Measurements from ENCODE around the gene PTPN2.
"Not testable (repeated sequence)": the region's sequence is repeated elsewhere in the genome, so short reads cannot be mapped to it uniquely, and the experiment has no call there.

The PTPN2 gene

DNA sequence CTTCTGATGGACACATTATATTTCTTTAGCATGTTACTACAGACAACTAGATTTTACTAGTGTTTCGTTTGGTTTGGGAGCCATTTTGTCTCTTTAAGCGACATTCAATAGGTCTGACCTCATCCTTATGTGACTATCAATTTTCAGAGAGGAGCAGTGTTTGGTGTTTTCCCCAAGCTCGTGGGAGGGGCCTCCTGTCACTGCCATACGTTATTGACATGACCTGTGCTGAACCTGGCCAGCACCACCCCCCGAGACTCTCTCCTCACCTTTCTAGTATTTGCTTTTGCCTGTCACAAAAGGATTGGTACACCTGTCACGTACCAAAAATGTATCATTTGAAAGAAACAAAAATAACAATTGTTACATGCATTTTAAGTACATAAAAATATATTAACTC lies 111.9 kb downstream of the PTPN2 start:
- no peak for DNase-seq (ENCODE audit: low spot score)

DNA sequence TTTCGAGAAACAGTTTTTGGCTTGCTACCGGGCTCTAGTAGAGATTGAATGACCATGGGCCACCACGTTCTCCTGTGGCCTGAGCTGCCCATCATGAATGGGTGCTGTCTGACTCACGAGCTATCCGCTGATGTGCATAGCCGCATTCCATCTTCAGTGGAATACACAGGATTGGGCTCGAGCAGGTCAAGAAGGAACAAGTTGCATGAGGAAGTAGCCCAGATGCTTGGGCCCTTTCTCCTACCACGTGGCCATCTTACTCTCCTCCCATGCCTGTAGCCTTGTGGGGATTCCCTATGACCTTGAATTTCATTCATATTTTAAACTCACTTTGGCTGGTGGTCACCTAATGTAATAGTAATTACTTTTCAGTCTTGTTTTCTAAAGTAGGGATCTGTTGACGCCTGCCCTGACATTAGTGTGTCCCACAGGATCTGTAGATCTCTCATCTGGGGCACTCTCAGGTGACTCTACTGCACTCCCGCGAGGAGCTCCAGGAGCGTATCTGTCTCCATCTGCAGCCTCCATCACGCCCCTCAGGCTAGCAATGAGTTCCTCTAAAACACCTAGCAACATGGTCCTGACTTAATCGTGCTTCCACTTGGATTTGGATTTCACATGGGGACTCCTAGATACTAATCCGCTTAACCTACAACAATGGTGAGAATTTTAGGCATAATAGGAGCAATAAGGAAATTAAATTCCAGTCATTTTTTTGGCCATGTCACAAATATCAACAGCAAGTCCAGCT lies 113.4 kb downstream of the PTPN2 start:
- no peak for DNase-seq (ENCODE audit: low spot score)

- DNase-seq (ENCODE audit: low spot score): no peak
These were observed 114.2 kb downstream of the PTPN2 start for GRCh38 chr18:12769644-12770440.

DNA sequence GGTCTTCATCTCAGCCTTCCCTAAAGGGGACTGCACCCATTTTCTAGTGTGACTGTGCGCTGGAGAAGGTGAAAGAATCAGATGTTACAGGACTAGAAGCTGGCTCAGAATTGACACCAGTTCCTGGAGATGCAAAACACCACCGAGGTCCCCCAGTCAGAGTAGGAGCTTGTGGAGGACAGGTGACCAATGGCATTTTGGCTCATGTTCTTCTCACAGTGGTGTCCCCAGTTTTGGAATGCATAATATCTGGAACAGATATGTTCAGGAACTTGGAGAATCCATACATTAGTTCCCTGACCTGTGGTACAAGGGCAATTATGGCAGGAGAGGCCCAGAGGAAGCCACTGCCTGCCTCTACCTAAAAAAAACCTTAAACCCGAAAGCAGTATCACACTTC lies 114.9 kb downstream of the PTPN2 start:
- no peak for DNase-seq (ENCODE audit: low spot score)

DNA sequence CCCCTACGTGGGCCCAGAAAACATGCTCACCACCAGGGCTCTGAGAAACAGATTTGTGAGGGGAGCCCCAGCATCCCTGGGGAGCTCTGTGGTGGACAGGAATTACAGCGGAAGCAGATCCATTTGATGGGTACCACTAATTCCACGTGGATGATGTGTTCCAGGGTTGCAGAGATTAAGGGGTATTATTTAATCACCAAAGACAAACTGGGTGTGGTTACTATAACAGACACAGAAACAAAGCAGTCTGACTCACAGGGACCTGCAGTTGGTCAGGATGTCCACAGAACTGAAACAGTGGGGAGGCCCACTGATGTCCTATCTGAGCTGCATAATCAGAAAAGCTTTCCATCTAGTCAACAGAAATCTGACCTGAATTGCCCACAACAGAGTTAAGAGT lies 115.4 kb downstream of the PTPN2 start:
- DNase-seq (ENCODE audit: low spot score): no peak

- no peak for DNase-seq (ENCODE audit: low spot score)
These were observed 116.4 kb downstream of the PTPN2 start for GRCh38 chr18:12767580-12768155.

GRCh38 chr18:12766986-12767433 lies 117.0 kb downstream of the PTPN2 start:
- peak; percentile 90 for DNase-seq (ENCODE audit: low spot score)

GRCh38 chr18:12765586-12765985 lies 118.5 kb downstream of the PTPN2 start:
- DNase-seq (ENCODE audit: low spot score): no peak

DNA sequence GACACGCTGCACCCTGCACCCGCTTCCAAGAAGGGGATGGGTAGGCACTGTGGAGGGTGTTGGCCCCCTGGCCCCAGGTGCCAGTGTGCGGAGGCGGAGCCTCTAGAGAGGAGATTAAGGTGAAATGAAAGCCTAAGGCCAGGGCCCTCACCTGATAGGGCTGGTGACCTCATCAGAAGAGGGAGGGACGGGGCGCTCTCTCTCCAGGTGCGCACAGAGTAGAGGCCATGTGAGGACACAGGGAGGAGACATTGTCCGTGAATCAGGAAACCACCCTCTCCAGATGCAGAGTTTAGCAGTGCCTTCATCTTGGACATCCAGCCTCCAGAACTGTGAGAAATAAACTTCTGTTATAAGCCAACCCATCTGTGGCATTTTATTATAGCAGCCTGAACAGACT lies 118.9 kb downstream of the PTPN2 start:
- DNase-seq (ENCODE audit: low spot score): no peak

GRCh38 chr18:12758566-12758965 lies 125.5 kb downstream of the PTPN2 start:
- not testable (repeated sequence) for DNase-seq (ENCODE audit: low spot score)

GRCh38 chr18:12756619-12757239 lies 127.3 kb downstream of the PTPN2 start:
- DNase-seq (ENCODE audit: low spot score): not testable (repeated sequence)

- not testable (repeated sequence) for DNase-seq (ENCODE audit: low spot score)
These were observed 128.4 kb downstream of the PTPN2 start for GRCh38 chr18:12755606-12756005.

- DNase-seq (ENCODE audit: low spot score): no peak
These were observed 129.5 kb downstream of the PTPN2 start for GRCh38 chr18:12754511-12754910.

DNA sequence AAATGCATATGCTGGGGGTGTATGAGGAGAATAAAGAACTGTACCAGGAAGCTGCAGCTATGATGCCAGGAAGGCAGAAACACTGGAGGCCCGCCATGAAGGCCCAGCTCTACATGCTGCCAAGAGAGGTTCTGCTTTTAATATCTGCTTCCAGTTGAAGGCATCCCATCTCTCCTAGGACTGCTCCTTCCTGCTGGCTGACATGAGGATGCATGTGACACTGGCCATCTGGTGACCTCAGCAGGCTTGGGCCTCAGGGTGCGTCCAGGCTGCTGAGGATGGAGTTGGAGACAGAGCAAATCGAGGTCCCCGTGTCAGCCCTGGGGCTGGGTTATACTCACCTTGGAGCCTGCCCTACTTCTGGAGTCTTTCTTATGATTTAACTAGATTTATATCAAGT lies 132.1 kb downstream of the PTPN2 start:
- DNase-seq (ENCODE audit: low spot score): no peak

GRCh38 chr18:12751503-12751884 lies 132.5 kb downstream of the PTPN2 start:
- DNase-seq (ENCODE audit: low spot score): no peak

GRCh38 chr18:12750715-12751502 lies 133.1 kb downstream of the PTPN2 start:
- no peak for DNase-seq (ENCODE audit: low spot score)

DNA sequence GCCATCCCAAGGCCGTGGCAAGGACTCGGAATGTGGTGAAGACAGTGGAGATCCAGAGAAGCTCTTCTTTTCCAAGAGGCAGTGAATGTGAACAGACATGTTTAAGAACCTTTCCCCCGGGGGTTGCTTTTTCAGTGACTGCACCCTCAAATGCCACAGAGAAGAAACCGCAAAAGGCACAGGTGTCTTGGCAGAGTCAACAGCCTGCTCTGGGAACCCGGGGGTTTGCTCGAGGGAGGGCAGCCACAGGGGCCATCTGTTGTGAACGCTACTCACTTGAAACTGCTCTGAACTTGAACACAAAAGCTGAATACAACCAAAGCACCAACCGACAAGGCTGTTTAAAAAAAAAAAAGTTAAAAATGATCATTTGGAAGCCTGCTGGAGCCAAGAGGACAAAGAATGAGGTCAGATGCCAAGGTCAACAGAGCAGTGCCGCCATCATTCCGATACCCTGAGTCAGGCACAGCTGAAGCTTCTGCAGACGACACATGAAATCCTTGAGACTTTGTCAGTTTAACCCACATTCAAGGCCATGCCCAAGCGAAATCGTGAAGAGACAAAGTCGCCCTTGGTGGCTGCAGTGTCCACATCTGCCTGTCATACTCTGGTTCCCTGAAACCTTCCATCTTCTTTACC lies 133.8 kb downstream of the PTPN2 start:
- DNase-seq (ENCODE audit: low spot score): no peak

DNA sequence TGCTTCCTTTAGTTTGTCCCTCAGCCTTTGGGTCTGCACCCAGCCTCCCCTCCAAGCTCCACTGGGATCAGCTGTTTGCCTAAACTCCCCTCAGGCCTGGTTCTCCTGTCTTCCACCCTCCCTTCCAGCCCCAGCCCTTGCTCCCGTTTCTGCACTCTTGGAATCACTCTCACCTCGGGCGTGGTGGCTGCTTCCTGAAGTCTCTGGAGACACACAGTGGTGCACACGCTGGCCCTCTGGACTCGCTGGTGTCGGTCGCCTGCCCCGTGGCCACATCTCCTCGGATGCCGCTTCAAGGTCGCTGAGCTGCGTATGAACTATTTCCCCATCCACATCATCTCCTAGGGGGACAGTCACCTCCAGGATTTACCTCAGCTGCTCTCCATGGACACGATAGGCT lies 134.9 kb downstream of the PTPN2 start:
- no peak for DNase-seq (ENCODE audit: low spot score)

DNA sequence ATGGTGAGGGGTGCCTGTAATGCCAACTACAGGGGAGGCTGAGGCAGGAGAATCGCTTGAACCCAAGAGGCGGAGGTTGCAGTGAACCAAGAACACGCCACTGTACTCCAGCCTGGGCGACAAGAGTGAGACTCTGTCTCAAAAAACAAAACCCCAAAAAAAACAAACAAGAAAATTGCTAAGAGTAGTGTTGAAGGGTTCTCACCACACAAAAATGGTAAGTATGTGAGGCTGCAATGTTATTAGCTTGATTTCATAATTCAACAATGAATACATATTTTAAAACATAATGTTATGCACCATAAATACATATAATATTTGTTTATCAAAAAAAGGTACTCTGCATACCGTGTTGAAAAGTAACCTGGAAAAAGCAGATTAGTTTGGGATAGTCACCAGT lies 135.4 kb downstream of the PTPN2 start:
- DNase-seq (ENCODE audit: low spot score): no peak

GRCh38 chr18:12747530-12748315 lies 136.3 kb downstream of the PTPN2 start:
- DNase-seq (ENCODE audit: low spot score): no peak
